OCI-LY3 (cell line): Measurements from ENCODE around the gene STIM1.

Experiments
- EZH2phosphoT487 ChIP-seq: fragments of 200-600 bp; shearing (Covaris generic); IDR thresholded peaks from 2 replicates; pipeline ENCODE4 v1.6.1; 2018; ENCODE audit warnings: antibody characterized with exemption, mixed run types, low read depth
- TF ChIP-seq, protein P1 (sequence below): fragments of 200-600, 300-600 bp; sonication (generic); IDR thresholded peaks from 2 replicates; pipeline ENCODE4 v1.5.1; 2014; ENCODE audit warnings: antibody characterized with exemption, low read length, low read depth

DNA sequence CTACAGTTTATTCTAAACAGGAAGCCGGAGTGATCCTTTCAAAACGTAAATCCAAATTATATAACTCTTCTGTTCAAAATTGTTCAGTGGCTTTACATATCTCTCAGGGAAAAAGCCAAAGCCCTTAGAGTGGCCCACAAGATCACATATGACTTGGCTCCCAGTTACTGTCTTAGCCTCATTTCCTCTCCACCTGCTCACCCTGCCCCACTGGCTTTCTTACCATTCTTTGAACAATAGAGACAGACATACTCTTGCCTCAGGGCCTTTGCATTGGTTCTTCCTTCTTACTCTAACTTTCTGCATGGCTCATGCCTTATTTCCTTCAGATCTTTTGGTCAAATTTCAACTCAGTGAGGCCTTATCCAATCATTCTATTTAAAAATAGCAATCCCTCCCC is 52.1 kb downstream of the STIM1 start:
- TF ChIP-seq, protein P1, sequence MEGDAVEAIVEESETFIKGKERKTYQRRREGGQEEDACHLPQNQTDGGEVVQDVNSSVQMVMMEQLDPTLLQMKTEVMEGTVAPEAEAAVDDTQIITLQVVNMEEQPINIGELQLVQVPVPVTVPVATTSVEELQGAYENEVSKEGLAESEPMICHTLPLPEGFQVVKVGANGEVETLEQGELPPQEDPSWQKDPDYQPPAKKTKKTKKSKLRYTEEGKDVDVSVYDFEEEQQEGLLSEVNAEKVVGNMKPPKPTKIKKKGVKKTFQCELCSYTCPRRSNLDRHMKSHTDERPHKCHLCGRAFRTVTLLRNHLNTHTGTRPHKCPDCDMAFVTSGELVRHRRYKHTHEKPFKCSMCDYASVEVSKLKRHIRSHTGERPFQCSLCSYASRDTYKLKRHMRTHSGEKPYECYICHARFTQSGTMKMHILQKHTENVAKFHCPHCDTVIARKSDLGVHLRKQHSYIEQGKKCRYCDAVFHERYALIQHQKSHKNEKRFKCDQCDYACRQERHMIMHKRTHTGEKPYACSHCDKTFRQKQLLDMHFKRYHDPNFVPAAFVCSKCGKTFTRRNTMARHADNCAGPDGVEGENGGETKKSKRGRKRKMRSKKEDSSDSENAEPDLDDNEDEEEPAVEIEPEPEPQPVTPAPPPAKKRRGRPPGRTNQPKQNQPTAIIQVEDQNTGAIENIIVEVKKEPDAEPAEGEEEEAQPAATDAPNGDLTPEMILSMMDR = no peak
- no peak for TF ChIP-seq EZH2phosphoT487
